ENCODE data around the gene RBPJ.

RBPJ gene

DNA sequence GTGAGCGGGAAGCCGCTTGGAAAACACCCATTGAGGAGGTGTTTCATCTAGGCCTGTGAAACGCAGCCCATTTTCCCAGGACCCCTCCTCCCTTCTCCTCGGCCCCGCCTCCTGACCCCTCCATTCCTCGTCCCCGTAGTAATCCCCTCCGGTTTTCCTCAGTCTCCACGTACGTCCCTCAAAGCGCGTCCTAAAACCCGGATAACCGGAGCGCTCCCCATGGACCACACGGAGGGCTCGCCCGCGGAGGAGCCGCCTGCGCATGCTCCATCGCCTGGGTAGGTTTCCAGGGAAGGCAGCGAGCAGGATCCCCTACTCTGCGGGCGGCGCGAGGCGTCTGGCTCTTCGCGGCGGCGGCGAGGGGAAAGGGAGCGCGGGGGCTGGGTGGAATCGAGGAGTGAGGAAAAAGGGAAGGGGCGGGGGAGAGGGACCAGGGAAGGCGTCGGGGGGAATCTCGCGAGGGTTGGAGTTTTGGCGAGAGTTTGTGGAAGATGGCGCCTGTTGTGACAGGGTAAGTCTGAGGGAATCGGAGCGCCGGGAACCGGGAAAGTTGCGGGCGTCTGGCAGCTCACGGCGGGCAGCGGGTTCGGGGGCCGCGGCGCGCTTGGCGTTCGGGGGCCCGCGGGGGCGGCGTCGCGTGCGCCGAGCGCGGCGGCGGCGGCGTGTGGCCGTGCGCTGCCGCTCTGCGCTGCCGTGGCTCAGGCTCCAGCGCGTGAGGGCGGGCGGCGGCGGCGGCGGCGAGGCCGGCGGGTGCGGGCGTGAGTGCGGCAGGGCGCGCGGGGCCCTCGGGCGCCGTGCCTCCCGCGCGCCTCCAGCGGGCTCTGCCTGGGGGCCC, at the start of gene RBPJ:
Gene RBPJ (plus strand): TSS at position 477 of the 835 bp plus-strand sequence. CDS start 15 bp downstream, at position 492.
- peak; percentile 66 for DNase-seq (ENCODE audit: low read depth)

DNA sequence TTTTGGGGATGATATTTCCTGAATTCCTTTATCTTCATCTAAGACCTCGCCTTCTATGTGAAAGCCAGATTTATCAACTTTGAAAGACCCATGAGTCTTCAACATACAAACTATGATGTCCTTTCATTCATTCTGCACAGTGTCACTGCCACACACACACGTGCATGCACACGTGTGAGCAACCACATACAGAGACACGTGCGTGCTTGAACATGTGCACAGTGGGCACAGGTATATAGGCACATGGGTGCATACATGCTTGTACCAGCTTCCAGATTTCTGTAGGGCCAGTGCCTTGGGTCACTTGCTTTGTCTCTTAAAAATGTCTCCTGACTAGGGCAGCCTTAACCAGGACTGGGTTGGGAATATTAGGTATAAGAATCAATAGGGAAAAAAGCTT, 49.1 kb upstream of the RBPJ start:
- no peak for DNase-seq (ENCODE audit: low read depth)

- DNase-seq (ENCODE audit: low read depth): no peak
These were observed 47.9 kb upstream of the RBPJ start for GRCh38 chr4:26272654-26273615.

- DNase-seq (ENCODE audit: low read depth): no peak
These were observed 47.2 kb upstream of the RBPJ start for GRCh38 chr4:26273616-26273980.

- DNase-seq (ENCODE audit: low read depth): no peak
These were observed 45.5 kb upstream of the RBPJ start for GRCh38 chr4:26275281-26275680.

DNA sequence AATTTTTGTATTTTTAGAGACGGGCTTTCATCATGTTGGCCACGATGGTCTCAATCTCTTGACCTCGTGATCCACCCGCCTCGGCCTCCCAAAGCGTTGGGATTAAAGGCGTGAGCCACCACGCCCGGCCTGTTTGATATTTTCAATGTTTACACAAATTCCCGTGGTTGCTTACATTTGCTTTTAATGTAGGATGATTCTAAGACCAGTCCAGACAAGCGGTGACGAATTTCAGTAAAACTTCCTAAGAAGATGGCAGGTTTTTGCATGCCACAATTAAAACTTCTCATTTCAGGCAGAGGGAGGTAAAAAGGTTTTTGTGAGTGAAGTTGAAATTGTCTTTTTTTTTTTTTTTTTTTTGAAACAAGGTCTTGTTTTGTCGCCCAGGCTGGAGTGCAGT, 41.4 kb upstream of the RBPJ start:
- DNase-seq (ENCODE audit: low read depth): no peak

DNA sequence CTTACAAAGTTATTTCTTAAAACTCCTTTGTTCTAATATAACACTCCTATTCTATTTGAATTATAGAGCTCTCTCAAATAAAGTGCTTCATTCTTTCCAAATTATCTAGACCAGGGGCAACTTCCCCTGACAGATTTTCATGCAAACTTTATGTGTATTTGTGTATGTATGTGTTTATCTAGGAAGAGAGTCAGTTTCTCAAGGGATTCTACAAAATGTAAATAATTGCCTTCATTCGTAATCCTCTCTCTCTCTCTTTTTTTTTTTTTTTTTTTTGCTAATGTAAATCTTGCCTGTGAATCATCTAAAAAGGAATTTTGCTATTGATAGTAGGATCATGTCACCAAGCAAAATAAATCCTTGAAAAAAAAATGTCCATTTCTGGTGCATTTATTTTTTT, 38.9 kb upstream of the RBPJ start:
- no peak for DNase-seq (ENCODE audit: low read depth)

DNA sequence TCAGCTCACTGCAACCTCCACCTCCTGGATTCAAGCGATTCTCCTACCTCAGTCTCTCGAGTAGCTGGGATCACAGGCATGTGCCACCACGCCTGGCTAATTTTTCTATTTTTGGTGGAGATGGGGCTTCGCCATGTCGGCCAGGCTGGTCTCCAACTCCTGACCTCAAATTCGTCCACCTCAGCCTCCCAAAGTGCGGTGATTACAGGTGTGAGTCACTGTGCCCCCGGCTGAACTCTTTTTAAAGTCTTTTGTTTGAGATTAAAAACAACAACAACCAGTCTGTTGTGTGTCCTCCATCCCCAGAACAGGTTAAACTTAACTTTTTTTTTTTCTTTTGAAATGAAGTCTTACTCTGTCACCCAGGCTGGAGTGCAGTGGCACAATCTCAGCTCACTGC, 36.3 kb upstream of the RBPJ start:
- DNase-seq (ENCODE audit: low read depth): no peak

DNA sequence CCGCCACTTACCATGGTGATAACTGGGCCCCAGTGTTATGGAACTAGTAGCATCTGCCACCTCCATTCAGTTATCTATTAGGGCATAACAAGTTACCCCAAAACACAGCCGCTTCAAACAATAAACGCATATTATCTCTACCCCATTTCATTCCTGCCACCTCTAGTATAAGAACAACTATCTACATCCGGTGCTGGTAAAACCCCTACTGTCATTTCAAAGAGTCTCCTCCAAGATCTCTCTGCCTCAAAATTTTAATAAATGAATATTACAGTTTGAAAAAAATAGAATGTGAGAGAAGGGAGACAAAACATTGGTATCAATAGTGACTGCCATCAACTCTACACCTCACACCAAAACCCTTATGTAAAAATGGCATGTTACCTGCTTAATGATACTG, 35.5 kb upstream of the RBPJ start:
- DNase-seq (ENCODE audit: low read depth): no peak

- DNase-seq (ENCODE audit: low read depth): no peak
These were observed 33.1 kb upstream of the RBPJ start for GRCh38 chr4:26287756-26288155.

- DNase-seq (ENCODE audit: low read depth): no peak
These were observed 32.4 kb upstream of the RBPJ start for GRCh38 chr4:26288355-26288909.

DNA sequence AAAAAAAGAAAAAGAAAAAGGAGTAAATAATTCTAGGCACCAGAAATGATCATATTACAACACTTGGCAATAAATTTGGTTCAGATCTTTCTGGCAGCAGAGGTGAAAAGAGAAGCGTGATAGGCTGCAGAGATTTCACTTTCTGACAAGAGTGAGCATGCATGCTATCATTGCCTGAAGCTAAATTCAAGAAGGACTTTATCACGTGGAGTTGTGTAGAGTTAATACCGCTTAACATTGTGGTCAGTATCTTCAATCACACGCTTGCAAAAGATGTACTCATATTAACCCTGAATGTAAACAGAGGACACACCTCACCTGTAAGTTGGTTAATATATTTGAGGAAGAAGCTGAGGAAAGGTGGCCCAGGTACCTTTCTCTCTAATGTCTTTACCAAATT, 31.4 kb upstream of the RBPJ start:
- DNase-seq (ENCODE audit: low read depth): no peak

DNA sequence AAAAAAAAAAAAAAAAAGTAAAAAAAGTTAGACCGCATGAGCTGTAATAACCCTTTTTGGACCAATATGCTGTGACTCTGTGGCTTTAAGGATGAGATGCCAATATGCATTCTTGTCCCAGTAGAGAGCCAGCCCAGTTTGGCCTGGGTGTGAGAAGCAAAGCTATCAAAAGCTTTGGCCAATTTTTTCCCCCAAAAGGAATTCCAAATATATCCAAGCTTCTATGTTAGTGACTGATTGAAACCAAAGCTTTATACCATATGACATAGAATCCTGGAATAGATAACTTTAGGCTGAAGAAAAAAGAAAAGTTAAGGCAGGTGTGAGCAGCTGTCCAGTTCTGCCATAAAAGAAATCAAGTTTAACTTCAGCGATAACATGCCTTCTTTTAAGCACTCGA, 30.5 kb upstream of the RBPJ start:
- no peak for DNase-seq (ENCODE audit: low read depth)

- DNase-seq (ENCODE audit: low read depth): no peak
These were observed 25.9 kb upstream of the RBPJ start for GRCh38 chr4:26294904-26295303.

- DNase-seq (ENCODE audit: low read depth): no peak
These were observed 24.8 kb upstream of the RBPJ start for GRCh38 chr4:26296021-26296420.

DNA sequence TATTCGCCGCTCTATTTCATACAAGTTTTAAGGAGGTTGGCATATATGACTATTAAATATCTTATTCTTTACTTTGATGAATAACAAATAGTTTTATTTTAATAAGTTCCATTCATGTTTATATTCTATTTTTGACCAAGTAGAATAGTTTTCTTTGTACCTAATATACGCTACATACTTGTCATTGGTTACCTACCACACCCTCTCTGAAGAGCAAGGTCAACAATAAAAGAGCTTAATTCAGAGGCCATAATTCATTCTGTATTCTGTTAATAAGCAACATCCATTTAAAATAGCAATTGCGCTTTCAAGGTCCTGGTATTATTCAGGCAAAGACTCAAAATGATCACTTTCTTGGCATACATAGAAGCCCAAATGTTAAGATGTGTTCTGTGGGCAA, 24.3 kb upstream of the RBPJ start:
- DNase-seq (ENCODE audit: low read depth): no peak

GRCh38 chr4:26297219-26297618, 23.6 kb upstream of the RBPJ start:
- DNase-seq (ENCODE audit: low read depth): no peak

GRCh38 chr4:26298198-26298947, 22.4 kb upstream of the RBPJ start:
- no peak for DNase-seq (ENCODE audit: low read depth)

DNA sequence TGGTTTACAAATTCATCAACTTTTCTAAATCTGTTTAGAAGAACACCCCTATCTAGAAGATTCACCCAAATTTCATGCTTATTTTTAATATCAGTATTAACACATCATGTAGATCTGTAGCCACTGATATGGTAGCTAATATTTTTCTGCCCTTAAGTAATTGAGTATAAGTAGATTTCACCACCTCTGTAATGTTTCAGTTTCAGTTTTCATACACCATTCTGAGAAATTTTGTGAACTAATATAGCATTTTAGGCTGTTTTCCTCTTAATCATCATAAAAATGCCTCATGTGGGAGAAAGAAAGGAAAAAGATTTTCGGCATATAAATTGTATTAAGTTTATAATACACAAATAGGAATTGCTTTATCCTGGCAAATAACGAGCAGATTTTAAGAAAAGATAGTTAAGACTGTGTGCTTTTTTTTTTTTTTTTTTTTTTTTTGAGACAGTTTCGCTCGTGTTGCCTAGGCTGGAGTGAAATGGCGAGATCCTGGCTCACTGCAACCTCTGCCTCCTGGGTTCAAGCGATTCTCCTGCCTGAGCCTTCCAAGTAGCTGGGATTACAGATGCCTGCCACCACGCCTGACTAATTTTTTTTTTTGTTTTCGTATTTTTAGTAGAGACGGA, 21.4 kb upstream of the RBPJ start:
- no peak for DNase-seq (ENCODE audit: low read depth)

DNA sequence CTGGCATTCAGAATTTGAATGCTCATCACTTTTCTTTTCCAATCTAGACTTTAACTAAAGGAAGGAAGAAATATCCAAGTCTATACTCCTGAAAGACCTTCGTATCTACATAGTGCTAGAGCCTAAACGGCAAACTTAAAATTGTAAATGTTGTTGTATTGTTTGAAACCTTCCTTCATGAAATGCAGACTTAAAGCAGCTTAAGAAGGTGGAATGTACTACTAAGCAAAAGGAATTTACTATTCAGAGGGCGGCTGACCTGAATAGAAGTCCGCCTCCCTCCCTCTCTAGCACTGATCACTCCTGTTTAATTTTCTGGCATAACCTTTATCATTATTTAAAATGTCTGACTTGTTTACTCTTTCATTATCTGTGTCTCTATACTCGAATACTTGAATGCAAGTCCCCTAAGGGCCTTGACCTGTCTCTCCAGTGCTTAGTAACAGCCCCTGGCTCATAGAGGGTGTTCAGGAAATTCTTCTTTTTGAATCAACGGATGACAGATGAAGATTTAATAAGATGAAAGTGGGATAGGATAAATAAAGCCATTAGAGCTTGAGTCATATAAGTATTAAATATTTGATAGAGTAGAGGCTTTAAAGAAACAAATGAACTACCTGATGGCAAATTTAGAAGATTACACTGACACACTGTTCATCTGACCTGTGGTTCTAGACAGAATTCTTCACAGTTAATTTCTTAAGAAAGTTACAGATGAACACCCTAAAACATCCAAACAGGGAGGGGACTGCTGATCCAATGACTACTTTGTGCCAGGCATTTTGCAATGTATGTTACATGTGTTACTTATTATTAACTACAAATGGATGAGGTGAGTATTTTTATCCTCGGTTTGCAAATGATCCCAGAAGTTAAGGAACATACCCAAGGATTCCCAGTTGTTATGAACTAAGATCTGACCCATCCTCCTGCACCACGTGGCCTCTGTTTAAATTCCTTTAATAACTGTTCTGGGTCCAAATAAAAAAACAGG, 20.2 kb upstream of the RBPJ start:
- no peak for DNase-seq (ENCODE audit: low read depth)
